HG03045 (cell line): Measurements from ENCODE around the gene RTP5.

ENCODE experiments used
- ATAC-seq: cut with Tn5 transposase; IDR thresholded peaks from one replicate; pipeline ENCODE4 v1.9.1; 2021; ENCODE audit warnings: mild to moderate bottlenecking, moderate library complexity; ENCODE audit not compliant: unreplicated experiment

The RTP5 gene

GRCh38 chr2:241857041-241857541, 12.4 kb upstream of the RTP5 start:
- ATAC-seq, result no peak

GRCh38 chr2:241857572-241858121, 11.9 kb upstream of the RTP5 start:
- no peak for ATAC-seq

GRCh38 chr2:241858206-241859016, 11.1 kb upstream of the RTP5 start, which contains the start of gene PDCD1:
TSS of gene PDCD1 (minus strand) at chr2:241858894. CDS start at chr2:241858838, 56 bp downstream.
- no peak for ATAC-seq

GRCh38 chr2:241859017-241859435, 10.5 kb upstream of the RTP5 start:
- no peak for ATAC-seq

GRCh38 chr2:241859436-241860183, 9.9 kb upstream of the RTP5 start:
- ATAC-seq, result no peak

GRCh38 chr2:241860184-241861078, 9.1 kb upstream of the RTP5 start:
- no peak for ATAC-seq

GRCh38 chr2:241861264-241861663, 8.3 kb upstream of the RTP5 start:
- no peak for ATAC-seq

GRCh38 chr2:241862093-241862492, 7.4 kb upstream of the RTP5 start:
- no peak for ATAC-seq

GRCh38 chr2:241862775-241863535, 6.6 kb upstream of the RTP5 start:
- no peak for ATAC-seq

GRCh38 chr2:241863536-241863954, 6.0 kb upstream of the RTP5 start:
- ATAC-seq, result no peak

GRCh38 chr2:241864168-241864849, 5.2 kb upstream of the RTP5 start:
- no peak for ATAC-seq

- no peak for ATAC-seq
These were observed 4.7 kb upstream of the RTP5 start for GRCh38 chr2:241864850-241865213.

GRCh38 chr2:241865416-241865956, 4.0 kb upstream of the RTP5 start:
- no peak for ATAC-seq

- ATAC-seq, result no peak
These were observed 3.4 kb upstream of the RTP5 start for GRCh38 chr2:241865957-241866789.

- ATAC-seq, result no peak
These were observed 2.5 kb upstream of the RTP5 start for GRCh38 chr2:241866790-241867645.

GRCh38 chr2:241867776-241868420, 1.6 kb upstream of the RTP5 start:
- no peak for ATAC-seq

GRCh38 chr2:241868661-241869081, 858 bp upstream of the RTP5 start:
- ATAC-seq, result no peak
